22Rv1 (cell line): Measurements from ENCODE around the gene DNTT.

ENCODE experiments used
- CTCF ChIP-seq: fragments of 450-650 bp; IDR thresholded peaks from 2 replicates; pipeline ENCODE4 v1.5.1; 2017; ENCODE audit warnings: mild to moderate bottlenecking
- ZFX ChIP-seq: fragments of 450-650 bp; IDR thresholded peaks from 2 replicates; pipeline ENCODE4 v1.6.1; 2017; ENCODE audit warnings: antibody characterized with exemption, borderline replicate concordance

- TF ChIP-seq CTCF (0 out of 2 replicates have a peak, but pooled peaks have one; percentile 31), ZFX (no peak)
Measured at GRCh38 chr10:96321822-96322221, 17.6 kb downstream of the DNTT start.
